22Rv1 (cell line): ENCODE data around the gene CD9.

Experiments used
- CTCF ChIP-seq: fragments of 450-650 bp; IDR thresholded peaks from 2 replicates; pipeline ENCODE4 v1.5.1; 2017; ENCODE audit warnings: mild to moderate bottlenecking
- ZFX ChIP-seq: fragments of 450-650 bp; IDR thresholded peaks from 2 replicates; pipeline ENCODE4 v1.6.1; 2017; ENCODE audit warnings: antibody characterized with exemption, borderline replicate concordance

GRCh38 chr12:6253278-6253677, 53.1 kb downstream of the CD9 start:
- TF ChIP-seq CTCF (no peak), ZFX (no peak)
